ENCODE measurements around the gene SLC7A1. TPM values are rescaled to one million over a fixed set of nuclear protein-coding genes. Genes with fewer than 3 reads are reported as not detected.
A peak's percentile ranks its signal among the peaks of the same experiment; 100 is the strongest.

Gene SLC7A1
- total and polyA plus RNA-seq, 2 of the 13 experiments (the other 11 are each of a cell fraction or from before 2014, with no cell fraction given), result 14.5 to 15.3 TPM

DNA sequence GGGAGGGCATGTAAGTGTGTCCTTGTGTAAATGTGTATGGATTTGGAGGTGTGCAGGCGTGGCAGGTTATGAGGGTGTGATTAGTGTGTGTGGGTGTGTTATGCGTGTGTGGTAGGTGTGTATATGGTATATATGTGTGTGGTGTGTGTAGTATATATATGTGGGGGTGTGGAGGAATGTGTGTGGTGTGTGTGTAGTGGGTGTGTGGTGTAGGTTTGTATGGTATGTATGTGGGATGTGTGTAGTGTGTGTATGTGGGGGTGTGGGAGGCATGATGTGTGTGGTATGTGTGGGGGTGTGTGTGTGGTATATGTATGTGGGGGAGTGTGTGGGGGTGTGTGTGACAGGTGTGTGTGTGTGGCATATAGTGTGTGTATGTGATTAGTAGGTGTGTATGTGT lies 104.2 kb downstream of the SLC7A1 start (continued):
- TF ChIP-seq ZNF724P (CRISPR knock-in tag; IDR thresholded peaks at IDR 0.05; ENCODE audit: borderline replicate concordance), result no peak

DNA sequence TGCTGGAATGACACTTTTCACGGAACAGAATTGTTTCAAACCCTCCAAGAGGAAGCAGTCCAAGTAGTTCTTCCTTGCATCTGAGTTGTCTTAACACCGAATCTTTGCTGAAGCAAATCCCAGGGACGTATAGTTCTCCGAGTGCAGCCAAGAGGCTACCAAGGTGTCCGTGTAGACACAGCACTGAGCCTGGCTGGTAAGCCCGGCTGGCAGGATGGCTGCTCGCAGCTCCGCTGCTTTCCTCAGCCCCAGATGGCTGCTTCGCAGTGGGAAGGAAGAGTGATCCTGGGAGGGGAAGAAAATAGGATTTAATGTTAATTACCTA lies 105.0 kb downstream of the SLC7A1 start:
- CTCF ChIA-PET (ENCODE audit: low intra/inter-chr PET ratio, low total read pairs), result no interaction called here

More for the DNA sequence above, 105.0 kb downstream of the SLC7A1 start:
- no peaks in the 10 kb centered on the region for H3K79me2 ChIP-seq (ENCODE audit: insufficient read depth, low read length)
- ATAC-seq (no peak), DNase-seq (ENCODE audit: low spot score) (no peak), FAIRE-seq (no peak)
- H3K9ac ChIP-seq (ENCODE audit: insufficient read depth, low read depth, low read length), result no peak overlapping the region
- in situ Hi-C loops (cut with HindIII; ENCODE audit: extremely low pct_ligation_motif_present, low pct_unique_long_range_greater_than_20kb), result no loop called here
- no peak overlapping the region for H3K4me3 ChIP-seq (replicated peaks in 1 of 3; ENCODE audit: insufficient read depth in 1 of 3, low read depth in 2 of 3, low read length in 3 of 3)
- no peak overlapping the region for H2AFZ ChIP-seq (ENCODE audit: low read length)
- peaks cover 9% of the 10 kb centered on the region; the same call in 1 of the 2 replicates for H3K4me1 ChIP-seq (ENCODE audit: insufficient read depth, low read length)
- intact Hi-C loops (cut with micrococcal nuclease; ENCODE audit: unreplicated experiment), result no loop called here
- TF ChIP-seq PRMT3 (CRISPR knock-in tag; IDR thresholded peaks at IDR 0.05; ENCODE audit: borderline replicate concordance, low read depth) (no peak), ZNF839 (CRISPR knock-in tag; IDR thresholded peaks at IDR 0.05; ENCODE audit: borderline replicate concordance) (no peak), MAFK (conservative IDR thresholded peaks at IDR 0.05 in 1 of 2, IDR thresholded peaks at IDR 0.05 in 1 of 2; ENCODE audit: low read length in 2 of 2) (peak in 1 of 2 experiments; percentile 43; a peak in 2 of 4 replicates)
- TF ChIP-seq, protein P1, sequence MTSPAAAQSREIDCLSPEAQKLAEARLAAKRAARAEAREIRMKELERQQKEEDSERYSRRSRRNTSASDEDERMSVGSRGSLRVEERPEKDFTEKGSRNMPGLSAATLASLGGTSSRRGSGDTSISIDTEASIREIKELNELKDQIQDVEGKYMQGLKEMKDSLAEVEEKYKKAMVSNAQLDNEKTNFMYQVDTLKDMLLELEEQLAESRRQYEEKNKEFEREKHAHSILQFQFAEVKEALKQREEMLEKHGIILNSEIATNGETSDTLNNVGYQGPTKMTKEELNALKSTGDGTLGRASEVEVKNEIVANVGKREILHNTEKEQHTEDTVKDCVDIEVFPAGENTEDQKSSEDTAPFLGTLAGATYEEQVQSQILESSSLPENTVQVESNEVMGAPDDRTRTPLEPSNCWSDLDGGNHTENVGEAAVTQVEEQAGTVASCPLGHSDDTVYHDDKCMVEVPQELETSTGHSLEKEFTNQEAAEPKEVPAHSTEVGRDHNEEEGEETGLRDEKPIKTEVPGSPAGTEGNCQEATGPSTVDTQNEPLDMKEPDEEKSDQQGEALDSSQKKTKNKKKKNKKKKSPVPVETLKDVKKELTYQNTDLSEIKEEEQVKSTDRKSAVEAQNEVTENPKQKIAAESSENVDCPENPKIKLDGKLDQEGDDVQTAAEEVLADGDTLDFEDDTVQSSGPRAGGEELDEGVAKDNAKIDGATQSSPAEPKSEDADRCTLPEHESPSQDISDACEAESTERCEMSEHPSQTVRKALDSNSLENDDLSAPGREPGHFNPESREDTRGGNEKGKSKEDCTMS (CRISPR knock-in tag; conservative IDR thresholded peaks at IDR 0.05), result no peak
- WGBS (ENCODE audit: low lambda C conversion rate), result 58% methylated on average over 9 of the region's 9 CpGs
- H3K9me3 ChIP-seq (ENCODE audit: low read length), result no peaks in the 10 kb centered on the region
- H3K4me2 ChIP-seq (ENCODE audit: low read depth, low read length), result no peak overlapping the region
- no peak overlapping the region for H3K27ac ChIP-seq (ENCODE audit: extremely low read length, insufficient read depth, low read length)
- no peaks in the 10 kb centered on the region for H4K20me1 ChIP-seq (ENCODE audit: insufficient read depth, low read length)
- no peaks in the 10 kb centered on the region for H3K36me3 ChIP-seq (replicated peaks in 1 of 2; ENCODE audit: control insufficient read depth in 1 of 2, insufficient read depth in 2 of 2, low read length in 2 of 2)
- POLR2A ChIA-PET, result no interaction called here
- BruUV-seq (replicated peaks), result no TSS peak
- peaks cover 3 to 10% of the 10 kb centered on the region in 2 experiments; a peak in 3 of 5 replicates for H3K27me3 ChIP-seq (ENCODE audit: control insufficient read depth in 1 of 2, insufficient read depth in 2 of 2, low read length in 2 of 2)
